Measurements from ENCODE around the gene UCKL1. TPM values are rescaled to one million over a fixed set of nuclear protein-coding genes. Genes with fewer than 3 reads are reported as not detected.
"Not testable (repeated sequence)": the region's sequence is repeated elsewhere in the genome, so short reads cannot be mapped to it uniquely, and the experiment has no call there.

Gene UCKL1
- total RNA-seq, 2 donors from 2014 or later = 41.6 to 42.5 TPM

DNA sequence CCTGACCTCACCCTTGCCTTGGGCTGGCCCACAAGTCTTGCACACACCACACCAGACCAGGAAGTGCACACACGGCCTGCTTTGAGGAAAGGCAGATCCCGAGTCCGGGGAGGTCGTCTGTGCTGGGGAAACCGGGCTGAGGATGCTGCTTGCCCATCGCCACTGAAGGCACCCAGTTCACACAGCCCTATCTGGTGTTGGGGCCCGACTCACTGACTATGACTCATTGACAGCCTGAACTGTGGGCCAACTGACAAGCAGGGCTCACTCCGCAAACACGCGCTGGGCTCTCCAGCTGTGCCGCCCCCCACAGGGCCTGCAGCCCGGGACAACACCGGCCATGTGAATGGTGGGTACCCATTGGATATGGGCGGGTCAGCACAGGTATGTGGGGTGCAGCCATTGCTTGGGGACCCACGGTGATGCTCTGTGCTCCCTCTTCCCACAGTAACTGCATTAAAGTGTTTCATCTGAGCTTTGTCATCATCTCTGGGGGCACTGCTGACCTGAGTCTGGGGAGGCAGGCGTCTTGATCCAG, 21.6 kb upstream of the UCKL1 start:
- no peaks in the 10 kb centered on the region for H3K27me3 Mint-ChIP-seq
- H3K4me3 Mint-ChIP-seq = peak overlapping the region; percentile 96
- no peaks in the 10 kb centered on the region for H3K9me3 ChIP-seq (ENCODE audit: control insufficient read depth, low read length, poor library complexity, severe bottlenecking)
- H3K27ac Mint-ChIP-seq = peak overlapping the region; percentile 84
- peaks cover 54% of the 10 kb centered on the region for H3K4me1 Mint-ChIP-seq
- DNase-seq (no peak), ATAC-seq (peak; percentile 20)
- H3K36me3 Mint-ChIP-seq (ENCODE audit: low read depth) = peaks cover 11% of the 10 kb centered on the region

DNA sequence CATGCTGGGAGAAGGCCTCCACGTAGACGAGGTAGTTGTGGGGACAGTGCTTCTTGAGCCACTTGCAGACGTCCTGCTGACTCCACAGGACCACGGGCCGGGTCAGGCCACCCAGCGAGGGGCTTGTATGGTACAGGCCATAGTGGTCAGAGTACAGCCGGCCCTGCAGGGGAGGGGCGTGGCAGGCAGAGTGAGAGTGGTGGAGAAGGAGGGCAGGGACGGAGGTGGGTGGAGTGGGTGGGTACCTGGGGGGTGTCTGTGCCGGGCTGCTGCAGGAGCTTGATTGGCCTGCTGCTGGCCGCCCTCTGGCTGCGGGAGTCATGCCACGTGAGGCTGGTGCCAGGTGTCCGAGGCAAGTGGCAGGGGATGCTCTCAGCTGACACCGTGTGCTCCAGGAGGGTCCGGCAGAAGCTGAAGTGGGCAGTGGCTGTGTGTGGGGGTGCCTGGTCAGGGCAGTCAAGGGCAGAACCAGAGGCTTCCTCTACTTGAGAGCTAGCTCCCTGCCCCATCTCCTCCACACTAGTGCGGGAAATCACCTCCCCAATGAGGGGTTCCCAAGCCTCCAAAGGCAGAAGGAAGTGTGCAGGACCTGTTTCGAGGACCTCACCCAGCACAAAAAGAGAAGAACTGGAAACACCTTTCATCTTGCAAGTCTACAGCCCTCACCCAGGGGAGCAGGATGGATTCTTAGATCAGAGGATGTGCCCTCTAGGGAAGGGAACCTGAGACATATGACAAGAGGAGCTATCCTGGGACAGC, 20.9 kb upstream of the UCKL1 start:
- no peak for DNase-seq
- no peaks in the 10 kb centered on the region for H3K27me3 Mint-ChIP-seq
- H3K9me3 ChIP-seq (ENCODE audit: control insufficient read depth, low read length, poor library complexity, severe bottlenecking) = no peaks in the 10 kb centered on the region
- peaks cover 50% of the 10 kb centered on the region for H3K4me1 Mint-ChIP-seq
- H3K4me3 Mint-ChIP-seq = peak overlapping the region; percentile 96
- no peak for ATAC-seq
- peak overlapping the region; percentile 84 for H3K27ac Mint-ChIP-seq
- peaks cover 11% of the 10 kb centered on the region for H3K36me3 Mint-ChIP-seq (ENCODE audit: low read depth)

DNA sequence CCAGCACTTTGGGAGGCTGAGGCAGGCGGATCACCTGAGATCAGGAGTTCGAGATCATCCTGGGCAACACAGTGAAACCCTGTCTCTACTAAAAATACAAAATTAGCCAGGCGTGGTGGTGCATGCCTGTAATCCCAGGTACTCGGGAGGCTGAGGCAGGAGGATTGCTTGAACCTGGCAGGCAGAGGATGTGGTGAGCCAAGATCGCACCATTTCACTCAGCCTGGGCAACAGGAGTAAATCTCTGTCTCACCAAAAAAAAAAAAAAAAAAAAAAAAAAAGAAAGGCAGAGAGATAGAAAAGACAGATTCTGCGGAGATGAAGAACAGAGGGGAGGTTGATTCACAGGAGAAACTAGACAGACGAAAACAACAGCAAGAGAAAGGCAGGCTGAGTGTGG, 20.3 kb upstream of the UCKL1 start:
- not testable (repeated sequence) for H3K27me3 Mint-ChIP-seq; DNase-seq; H3K9me3 ChIP-seq (ENCODE audit: control insufficient read depth, low read length, poor library complexity, severe bottlenecking); ATAC-seq
- Mint-ChIP-seq H3K4me1 (peaks cover 46% of the 10 kb centered on the region), H3K36me3 (ENCODE audit: low read depth) (peaks cover 11% of the 10 kb centered on the region), H3K4me3 (peak overlapping the region; percentile 76), H3K27ac (peak overlapping the region; percentile 84)

DNA sequence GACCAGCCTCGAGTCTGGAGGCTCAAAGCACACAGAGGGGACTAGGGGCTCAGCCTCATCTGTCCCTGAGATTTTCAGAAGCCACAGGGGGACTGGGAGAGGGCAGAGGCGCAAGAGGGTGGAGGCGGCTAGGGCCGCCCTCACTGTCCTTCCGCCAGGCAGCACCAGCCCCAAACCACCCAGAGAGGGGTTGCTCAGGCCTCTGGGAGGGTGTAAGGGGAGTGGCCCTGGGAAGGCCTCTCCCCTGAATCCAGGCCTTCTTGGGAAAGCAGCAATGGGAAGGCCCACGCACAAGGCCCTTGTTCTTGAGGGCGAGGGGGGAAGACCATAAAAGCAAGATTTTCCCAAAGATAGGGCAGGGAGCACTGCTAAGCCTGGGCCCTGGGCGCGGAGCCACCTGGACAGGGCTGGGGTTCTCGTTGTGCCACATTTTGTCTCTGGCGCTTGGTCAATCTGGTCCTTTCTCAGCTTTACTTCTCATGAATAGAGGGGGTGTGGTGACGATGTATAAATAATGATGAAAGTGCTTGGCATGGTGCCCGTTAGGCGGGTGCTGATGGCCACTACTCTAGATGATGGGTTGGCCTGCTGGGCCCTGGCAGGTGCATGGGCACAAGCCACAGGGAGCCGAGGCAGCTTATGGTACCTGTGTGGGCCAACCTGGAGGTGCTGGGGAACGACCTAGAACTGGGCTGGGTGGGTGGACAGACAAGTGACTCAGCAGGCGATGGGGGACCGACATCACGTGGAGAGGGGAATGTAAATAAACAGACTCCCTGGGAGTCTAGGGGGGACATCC, 18.4 kb upstream of the UCKL1 start:
- Mint-ChIP-seq H3K4me3 (no peak overlapping the region), H3K27ac (peak overlapping the region; percentile 39), H3K4me1 (peaks cover 37% of the 10 kb centered on the region), H3K27me3 (no peaks in the 10 kb centered on the region), H3K36me3 (ENCODE audit: low read depth) (peaks cover 9% of the 10 kb centered on the region)
- no peak for ATAC-seq
- H3K9me3 ChIP-seq (ENCODE audit: control insufficient read depth, low read length, poor library complexity, severe bottlenecking) = no peaks in the 10 kb centered on the region
- no peak for DNase-seq

DNA sequence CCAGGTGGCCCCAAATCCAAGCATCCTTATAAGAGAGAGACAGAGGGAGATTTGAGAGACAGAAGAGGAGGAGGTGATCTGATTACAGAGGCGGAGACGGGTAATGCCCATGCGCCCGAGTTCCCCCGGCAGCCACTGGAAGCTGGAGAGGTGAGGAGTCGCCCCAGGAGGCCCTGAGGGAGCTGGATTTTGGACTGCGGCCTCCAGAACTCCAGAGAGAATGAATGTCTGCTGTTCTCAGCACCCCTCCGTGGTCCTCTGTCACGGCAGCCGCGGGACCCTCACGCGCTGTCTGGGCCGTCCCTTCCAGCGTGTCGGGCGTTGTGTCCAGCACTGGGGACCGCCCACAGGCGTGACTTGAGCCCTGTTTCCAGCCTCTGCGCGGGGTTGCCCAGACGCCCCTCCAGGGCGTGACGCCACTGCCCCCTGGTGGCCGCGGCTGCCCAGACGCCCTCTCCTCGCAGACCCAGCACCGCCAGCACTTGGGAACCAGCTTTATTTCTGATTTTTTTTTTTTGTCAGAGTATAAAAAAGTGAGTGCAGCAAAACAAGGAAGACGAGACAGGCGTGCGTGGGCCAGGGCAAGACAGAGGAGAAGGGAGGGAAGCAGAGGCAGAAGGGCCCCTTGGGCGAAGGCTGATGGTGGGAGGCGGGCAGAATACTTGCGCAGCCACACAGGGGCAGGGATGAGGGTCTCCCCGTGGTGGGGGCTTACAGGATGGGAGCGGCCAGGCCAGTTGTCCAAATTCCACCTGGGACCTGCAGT, 17.6 kb upstream of the UCKL1 start:
- H3K27me3 Mint-ChIP-seq = no peaks in the 10 kb centered on the region
- H3K4me3 Mint-ChIP-seq = peak overlapping the region; percentile 31
- peaks cover 40% of the 10 kb centered on the region for H3K4me1 Mint-ChIP-seq

DNA sequence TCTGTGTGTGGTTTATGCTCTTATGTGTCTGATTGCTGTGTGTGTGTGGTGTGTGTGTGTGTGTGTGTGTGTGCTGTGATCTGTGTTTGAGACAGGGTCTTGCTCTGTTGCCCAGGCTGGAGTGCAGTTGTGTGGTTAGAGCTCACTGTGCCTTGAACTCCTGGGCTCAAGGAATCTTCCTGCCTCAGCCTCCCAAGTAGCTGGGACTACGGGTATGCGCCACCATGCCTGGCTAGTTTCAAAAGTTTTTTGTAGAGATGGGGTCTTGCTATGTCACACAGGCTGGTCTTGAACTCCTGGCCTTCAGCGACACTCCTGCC, 16.9 kb upstream of the UCKL1 start:
- no peaks in the 10 kb centered on the region for H3K9me3 ChIP-seq (ENCODE audit: control insufficient read depth, low read length, poor library complexity, severe bottlenecking)
- Mint-ChIP-seq H3K4me1 (peaks cover 40% of the 10 kb centered on the region), H3K27ac (peak overlapping the region; percentile 39), H3K36me3 (ENCODE audit: low read depth) (peaks cover 9% of the 10 kb centered on the region), H3K4me3 (peak overlapping the region; percentile 31), H3K27me3 (no peaks in the 10 kb centered on the region)
- no peak for DNase-seq
- no peak for ATAC-seq

More for the DNA sequence above, 17.6 kb upstream of the UCKL1 start:
- H3K36me3 Mint-ChIP-seq (ENCODE audit: low read depth) = peaks cover 9% of the 10 kb centered on the region
- ATAC-seq (peak; percentile 68), DNase-seq (peak; percentile 67 to 83 (median 81))
- no peaks in the 10 kb centered on the region for H3K9me3 ChIP-seq (ENCODE audit: control insufficient read depth, low read length, poor library complexity, severe bottlenecking)
- H3K27ac Mint-ChIP-seq = peak overlapping the region; percentile 39

DNA sequence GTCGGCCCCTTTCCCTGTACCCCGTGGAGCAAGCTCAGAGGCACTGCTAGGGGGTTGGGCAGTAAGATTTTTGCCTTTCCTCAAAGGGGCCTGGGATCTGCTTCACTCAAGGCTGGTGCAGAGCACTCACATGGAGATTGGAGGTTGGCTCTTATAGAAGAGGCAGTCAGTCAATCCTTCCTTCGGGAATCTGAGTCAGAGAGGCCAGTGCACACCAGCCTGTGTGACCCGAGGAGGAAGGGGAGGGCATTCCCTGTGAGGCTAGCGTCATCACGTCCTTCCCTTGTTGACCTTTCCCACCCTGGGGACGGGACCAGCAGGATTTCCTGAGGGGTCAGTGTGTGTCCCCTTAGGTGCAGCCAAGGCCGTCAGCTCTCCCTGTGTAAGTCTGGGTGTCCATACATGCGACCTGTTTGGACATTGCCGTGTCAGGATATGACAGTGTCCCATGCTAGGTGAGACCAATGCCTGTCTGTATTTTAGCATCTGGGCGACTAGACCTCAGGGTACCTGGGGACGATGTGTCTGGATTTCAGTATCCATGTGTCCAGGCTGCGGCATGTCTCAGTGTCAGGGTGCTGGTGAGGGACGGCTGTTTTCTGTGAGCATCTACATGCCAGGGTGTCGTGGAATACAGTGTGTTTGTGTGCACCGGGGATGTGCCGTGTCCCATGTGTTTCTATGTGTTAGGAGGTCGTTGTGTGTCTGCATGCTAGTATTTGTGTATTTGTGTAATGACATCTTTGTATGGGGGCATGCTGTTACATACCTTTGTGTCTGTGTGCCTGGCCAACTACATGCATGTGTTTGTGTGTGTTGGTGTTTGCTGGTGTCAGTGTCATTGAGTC, 16.3 kb upstream of the UCKL1 start:
- ATAC-seq (no peak), DNase-seq (no peak)
- no peak overlapping the region for H3K4me3 Mint-ChIP-seq
- H3K9me3 ChIP-seq (ENCODE audit: control insufficient read depth, low read length, poor library complexity, severe bottlenecking) = no peaks in the 10 kb centered on the region
- H3K36me3 Mint-ChIP-seq (ENCODE audit: low read depth) = peaks cover 9% of the 10 kb centered on the region
- H3K4me1 Mint-ChIP-seq = peaks cover 35% of the 10 kb centered on the region
- no peaks in the 10 kb centered on the region for H3K27me3 Mint-ChIP-seq
- peak overlapping the region; percentile 39 for H3K27ac Mint-ChIP-seq

DNA sequence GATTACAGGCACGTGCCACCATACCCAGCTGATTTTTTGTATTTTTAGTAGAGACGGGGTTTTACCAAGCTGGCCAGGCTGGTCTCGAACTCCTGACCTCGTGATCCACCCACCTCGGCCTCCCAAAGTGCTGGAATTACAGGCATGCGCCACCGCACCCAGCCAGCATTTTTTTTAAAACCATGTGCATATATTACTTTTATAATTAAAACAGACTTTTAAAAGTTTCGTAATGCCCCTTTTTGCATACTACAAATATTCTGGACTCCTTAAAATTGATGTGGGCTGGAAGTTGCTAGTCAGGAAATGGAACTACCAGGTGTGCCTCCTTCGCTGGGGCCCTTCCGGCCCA, 15.7 kb upstream of the UCKL1 start:
- not testable (repeated sequence) for H3K27me3 Mint-ChIP-seq; H3K27ac Mint-ChIP-seq; DNase-seq; ATAC-seq; H3K9me3 ChIP-seq (ENCODE audit: control insufficient read depth, low read length, poor library complexity, severe bottlenecking); H3K36me3 Mint-ChIP-seq (ENCODE audit: low read depth); H3K4me3 Mint-ChIP-seq
- H3K4me1 Mint-ChIP-seq = peaks cover 32% of the 10 kb centered on the region

DNA sequence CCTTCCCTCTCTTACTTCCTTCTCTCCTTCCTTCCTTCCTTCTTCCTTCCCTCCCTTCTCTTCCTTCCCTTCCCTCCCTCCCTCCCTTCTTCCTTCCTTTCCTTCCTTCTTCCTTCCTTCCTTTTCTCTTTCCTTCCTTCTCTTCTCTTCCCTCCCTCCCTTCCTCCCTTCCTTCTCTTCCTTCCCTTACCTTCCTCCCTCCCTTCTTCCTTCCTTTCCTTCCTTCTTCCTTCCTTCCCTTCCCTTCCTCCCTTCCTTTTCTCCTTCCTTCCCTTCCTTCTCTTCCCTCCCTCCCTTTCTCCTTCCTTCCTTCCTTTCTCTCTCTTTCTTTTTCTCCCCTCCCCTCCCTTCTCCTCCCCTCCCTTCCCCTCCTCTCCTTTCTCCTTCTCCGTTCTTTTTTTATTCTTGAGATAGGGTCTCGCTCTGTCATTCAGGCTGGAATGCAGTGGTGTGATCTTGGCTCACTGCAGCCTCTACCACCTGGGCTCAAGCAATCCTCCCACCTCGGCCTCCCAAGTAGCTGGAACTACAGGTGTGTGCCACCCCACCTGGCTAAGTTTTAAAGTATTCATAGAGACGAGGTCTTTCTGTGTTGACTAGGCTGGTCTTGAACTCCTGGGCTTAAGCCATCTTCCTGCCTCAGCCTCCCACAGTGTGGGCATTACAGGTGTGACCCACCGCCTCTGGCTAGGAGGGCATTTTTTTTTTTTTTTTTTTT, 14.7 kb upstream of the UCKL1 start:
- H3K27me3 Mint-ChIP-seq = no peaks in the 10 kb centered on the region
- H3K4me1 Mint-ChIP-seq = peaks cover 23% of the 10 kb centered on the region
- ATAC-seq (no peak), DNase-seq (no peak)
- peak overlapping the region; percentile 24 for H3K27ac Mint-ChIP-seq
- H3K9me3 ChIP-seq (ENCODE audit: control insufficient read depth, low read length, poor library complexity, severe bottlenecking) = no peaks in the 10 kb centered on the region
- H3K36me3 Mint-ChIP-seq (ENCODE audit: low read depth) = peaks cover 4% of the 10 kb centered on the region
- H3K4me3 Mint-ChIP-seq = peak overlapping the region; percentile 75

DNA sequence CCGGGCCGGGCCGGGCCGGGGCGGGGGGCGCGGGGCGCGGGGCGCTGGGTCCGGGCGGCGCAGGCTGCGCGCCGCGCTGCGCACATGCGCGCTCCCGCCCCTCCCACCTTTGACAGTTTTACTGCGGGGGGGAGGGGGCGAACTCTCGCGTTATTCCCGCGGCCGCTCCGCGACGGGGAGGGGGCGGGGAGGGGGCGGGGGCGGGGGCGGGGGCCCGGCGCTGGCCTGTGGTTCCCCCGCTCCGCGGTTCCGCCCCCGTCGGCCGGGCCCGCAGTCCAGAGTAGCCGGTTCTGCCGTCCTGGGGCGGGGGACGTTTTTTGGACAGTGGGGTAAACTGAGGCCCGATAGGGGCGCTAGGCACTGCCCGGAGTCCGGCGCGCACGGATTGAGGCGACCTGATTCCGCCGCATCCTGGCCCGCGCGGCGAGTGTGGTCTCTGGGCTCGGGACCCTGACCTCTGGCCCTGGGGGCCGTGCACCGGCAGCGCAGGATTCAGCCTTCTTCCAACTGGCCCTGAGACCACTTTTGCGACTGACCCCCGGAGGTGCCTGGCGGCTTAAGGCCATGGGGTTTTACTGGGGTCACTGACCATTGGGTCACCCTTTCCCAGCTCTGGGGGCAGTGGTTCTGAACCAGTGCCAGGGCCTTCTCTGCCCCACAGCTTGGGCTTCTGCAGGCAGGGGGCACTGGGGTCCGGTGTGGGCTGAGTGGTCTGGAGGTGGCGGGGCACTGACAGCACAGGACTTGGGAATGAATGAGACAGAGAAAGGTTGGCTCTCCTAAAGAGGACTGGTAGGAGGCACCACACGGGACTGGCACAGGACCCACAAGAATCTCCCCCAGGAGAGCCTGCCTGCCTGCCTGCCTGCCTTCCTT, 13.9 kb upstream of the UCKL1 start, which contains the start of gene ZNF512B:
Gene ZNF512B, minus strand, starts transcription at position 93 of the 876 bp plus-strand sequence. CDS start 1,980 bp downstream, outside the sequence.
- DNase-seq (peak; percentile 40 to 58 (median 54)), ATAC-seq (peak; percentile 68)
- peaks cover 4% of the 10 kb centered on the region for H3K36me3 Mint-ChIP-seq (ENCODE audit: low read depth)
- peak within 1 kb of the TSS; percentile 92 for H3K4me3 Mint-ChIP-seq
- H3K9me3 ChIP-seq (ENCODE audit: control insufficient read depth, low read length, poor library complexity, severe bottlenecking) = no peaks in the 10 kb centered on the region
- H3K27me3 Mint-ChIP-seq = no peaks in the 10 kb centered on the region
- H3K27ac Mint-ChIP-seq = peak within 1 kb of the TSS; percentile 89
- peaks cover 22% of the 10 kb centered on the region for H3K4me1 Mint-ChIP-seq
